ENCODE data around the gene IRAG1.

The IRAG1 gene

GRCh38 chr11:10664496-10664895, 29.1 kb downstream of the IRAG1 start:
- no peak for DNase-seq

GRCh38 chr11:10663990-10664389, 29.6 kb downstream of the IRAG1 start:
- no peak for DNase-seq

- DNase-seq, result no peak
Observed at GRCh38 chr11:10663365-10663764, 30.2 kb downstream of the IRAG1 start.

- DNase-seq, result no peak
Observed at GRCh38 chr11:10660323-10660722, 33.2 kb downstream of the IRAG1 start.

- DNase-seq, result no peak
Observed at GRCh38 chr11:10659339-10660216, 34.0 kb downstream of the IRAG1 start.

- DNase-seq, result no peak
Observed at GRCh38 chr11:10658621-10659338, 34.8 kb downstream of the IRAG1 start.

- DNase-seq, result no peak
Observed at GRCh38 chr11:10657308-10658271, 36.0 kb downstream of the IRAG1 start.

- no peak for DNase-seq
Observed at GRCh38 chr11:10655943-10656576, 37.5 kb downstream of the IRAG1 start.

- no peak for DNase-seq
Observed at GRCh38 chr11:10655227-10655626, 38.3 kb downstream of the IRAG1 start.

- DNase-seq, result no peak
Observed at GRCh38 chr11:10654811-10655150, 38.8 kb downstream of the IRAG1 start.

- peak in 1 of 2 experiments; percentile 33 for DNase-seq
Observed at GRCh38 chr11:10653946-10654810, 39.4 kb downstream of the IRAG1 start.

- DNase-seq, result no peak
Observed at GRCh38 chr11:10653261-10653660, 40.3 kb downstream of the IRAG1 start.

GRCh38 chr11:10651656-10652361, 41.7 kb downstream of the IRAG1 start:
- peak; percentile 8 to 51 for DNase-seq

- no peak for DNase-seq
Observed at GRCh38 chr11:10650630-10651029, 42.9 kb downstream of the IRAG1 start.

GRCh38 chr11:10650166-10650565, 43.4 kb downstream of the IRAG1 start:
- DNase-seq, result no peak

GRCh38 chr11:10648871-10649270, 44.7 kb downstream of the IRAG1 start:
- DNase-seq, result no peak

GRCh38 chr11:10646681-10647355, 46.7 kb downstream of the IRAG1 start:
- no peak for DNase-seq

GRCh38 chr11:10646005-10646404, 47.5 kb downstream of the IRAG1 start:
- DNase-seq, result no peak

GRCh38 chr11:10645212-10645795, 48.3 kb downstream of the IRAG1 start:
- no peak for DNase-seq
